ENCODE results near the gene ZW10.
"Not testable (repeated sequence)": the region's sequence is repeated elsewhere in the genome, so short reads cannot be mapped to it uniquely, and the experiment has no call there.

The ZW10 gene

DNA sequence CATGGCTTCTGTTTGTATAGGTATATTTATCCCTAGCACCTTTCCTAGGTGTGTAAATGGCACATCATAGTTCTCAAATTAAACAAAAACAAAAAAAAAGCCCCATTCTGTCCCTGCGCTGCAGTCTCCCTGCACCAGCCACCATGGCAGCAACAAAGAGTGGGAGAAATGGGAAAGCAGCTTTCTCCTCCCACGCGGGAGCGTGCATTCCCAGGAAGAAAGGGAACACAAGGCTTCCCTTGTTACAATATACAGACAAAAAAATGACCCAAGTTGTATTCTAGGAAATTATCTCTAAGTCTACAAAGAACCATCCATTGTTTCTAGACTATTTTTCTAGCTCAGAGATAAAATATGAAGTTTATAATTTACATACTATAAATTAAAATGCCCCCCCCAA is 51.3 kb downstream of the ZW10 start:
- DNase-seq (ENCODE audit: low read depth) = no peak
- no peak overlapping the region for H3K4me3 ChIP-seq (ENCODE audit: low read depth, low read length)
- TF ChIP-seq, protein P1, sequence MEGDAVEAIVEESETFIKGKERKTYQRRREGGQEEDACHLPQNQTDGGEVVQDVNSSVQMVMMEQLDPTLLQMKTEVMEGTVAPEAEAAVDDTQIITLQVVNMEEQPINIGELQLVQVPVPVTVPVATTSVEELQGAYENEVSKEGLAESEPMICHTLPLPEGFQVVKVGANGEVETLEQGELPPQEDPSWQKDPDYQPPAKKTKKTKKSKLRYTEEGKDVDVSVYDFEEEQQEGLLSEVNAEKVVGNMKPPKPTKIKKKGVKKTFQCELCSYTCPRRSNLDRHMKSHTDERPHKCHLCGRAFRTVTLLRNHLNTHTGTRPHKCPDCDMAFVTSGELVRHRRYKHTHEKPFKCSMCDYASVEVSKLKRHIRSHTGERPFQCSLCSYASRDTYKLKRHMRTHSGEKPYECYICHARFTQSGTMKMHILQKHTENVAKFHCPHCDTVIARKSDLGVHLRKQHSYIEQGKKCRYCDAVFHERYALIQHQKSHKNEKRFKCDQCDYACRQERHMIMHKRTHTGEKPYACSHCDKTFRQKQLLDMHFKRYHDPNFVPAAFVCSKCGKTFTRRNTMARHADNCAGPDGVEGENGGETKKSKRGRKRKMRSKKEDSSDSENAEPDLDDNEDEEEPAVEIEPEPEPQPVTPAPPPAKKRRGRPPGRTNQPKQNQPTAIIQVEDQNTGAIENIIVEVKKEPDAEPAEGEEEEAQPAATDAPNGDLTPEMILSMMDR (IDR thresholded peaks at IDR 0.05; ENCODE audit: control insufficient read depth, extremely low read depth, insufficient read depth) = no peak

DNA sequence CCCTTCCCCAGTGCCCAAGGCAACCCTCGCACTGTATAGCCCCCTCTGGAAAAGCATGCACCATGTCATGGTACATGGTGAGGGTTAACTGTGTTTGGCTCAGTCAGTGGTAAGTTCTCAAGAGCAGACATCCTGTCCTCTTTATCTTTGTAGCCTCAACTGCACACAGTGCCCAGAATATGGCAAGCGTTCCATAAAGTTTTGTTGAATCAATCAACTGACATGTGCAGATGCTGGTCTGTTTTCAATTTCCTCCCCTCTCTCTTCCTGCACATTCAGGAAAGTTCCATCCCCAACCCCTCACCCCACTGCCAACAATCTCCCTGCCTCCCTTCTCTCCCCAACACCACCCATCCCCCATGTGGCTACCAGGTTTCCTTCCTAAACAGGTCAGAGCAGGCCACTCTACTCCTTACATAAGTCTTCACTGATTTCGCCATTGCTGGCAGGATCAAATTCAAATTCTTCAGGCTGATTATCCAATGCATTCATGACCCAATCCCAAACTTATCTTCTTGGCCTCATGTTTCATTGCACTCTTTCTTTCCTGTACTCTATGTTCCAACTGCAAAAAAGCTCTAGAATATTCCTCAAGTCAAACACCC is 51.9 kb downstream of the ZW10 start:
- TF ChIP-seq, protein P1 (IDR thresholded peaks at IDR 0.05; ENCODE audit: control insufficient read depth, extremely low read depth, insufficient read depth) = no peak
- no peak for DNase-seq (ENCODE audit: low read depth)
- no peak overlapping the region for H3K4me3 ChIP-seq (ENCODE audit: low read depth, low read length)

DNA sequence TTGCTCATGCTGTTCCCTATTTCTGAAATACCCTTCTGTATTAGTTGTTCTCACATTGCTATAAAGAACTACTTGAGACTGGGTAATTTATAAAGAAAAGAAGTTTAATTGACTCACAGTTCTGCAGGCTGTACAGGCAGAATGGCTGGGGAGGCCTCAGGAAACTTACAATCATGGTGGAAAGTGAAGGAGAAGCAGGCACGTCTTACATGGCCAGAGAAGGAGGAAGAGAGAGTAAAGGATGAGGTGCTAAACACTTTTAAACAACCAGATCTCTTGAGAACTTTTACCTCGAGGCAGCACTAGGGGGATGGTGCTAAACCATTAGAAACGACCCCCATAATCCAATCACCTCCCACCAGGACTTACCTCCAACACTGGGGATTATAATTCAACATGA is 53.0 kb downstream of the ZW10 start:
- not testable (repeated sequence) for DNase-seq (ENCODE audit: low read depth); H3K4me3 ChIP-seq (ENCODE audit: low read depth, low read length)

DNA sequence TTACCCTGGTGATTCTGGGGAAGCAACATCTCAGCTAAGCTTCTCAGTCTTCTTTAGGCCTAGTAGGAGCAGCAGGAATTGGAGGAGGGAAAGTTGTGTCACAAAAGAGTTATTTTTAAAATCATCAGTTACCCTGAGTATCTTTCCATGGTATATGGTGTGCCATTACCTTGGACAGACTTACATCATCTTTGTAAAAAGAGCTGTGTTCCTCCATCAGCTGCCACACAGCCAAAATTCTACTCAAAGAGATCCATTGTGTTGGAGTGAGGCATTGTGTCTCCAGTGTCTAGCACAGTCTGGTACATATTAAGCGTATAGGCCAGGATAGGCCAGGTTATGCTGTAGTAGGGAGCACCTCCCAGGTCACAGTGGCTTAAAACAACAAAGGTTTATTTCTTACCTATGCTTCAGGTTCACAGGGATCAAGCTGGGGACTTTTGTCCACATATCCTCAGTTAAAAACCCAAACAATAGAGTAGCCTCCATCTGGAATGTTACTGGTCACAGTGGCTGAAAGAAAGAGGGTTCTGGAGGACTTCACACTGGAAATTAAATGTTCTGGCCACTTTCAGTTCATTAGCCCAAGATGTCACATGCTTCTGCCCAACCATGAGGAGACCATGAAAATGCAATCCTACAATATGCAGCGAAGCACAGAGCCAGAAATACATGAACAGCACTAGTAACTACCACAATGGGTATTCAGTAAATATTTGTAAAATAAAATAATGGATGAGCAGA is 57.4 kb downstream of the ZW10 start:
- DNase-seq (ENCODE audit: low read depth) = no peak
- H3K4me3 ChIP-seq (ENCODE audit: low read depth, low read length) = no peak overlapping the region
- TF ChIP-seq, protein P1 (IDR thresholded peaks at IDR 0.05; ENCODE audit: control insufficient read depth, extremely low read depth, insufficient read depth) = no peak

DNA sequence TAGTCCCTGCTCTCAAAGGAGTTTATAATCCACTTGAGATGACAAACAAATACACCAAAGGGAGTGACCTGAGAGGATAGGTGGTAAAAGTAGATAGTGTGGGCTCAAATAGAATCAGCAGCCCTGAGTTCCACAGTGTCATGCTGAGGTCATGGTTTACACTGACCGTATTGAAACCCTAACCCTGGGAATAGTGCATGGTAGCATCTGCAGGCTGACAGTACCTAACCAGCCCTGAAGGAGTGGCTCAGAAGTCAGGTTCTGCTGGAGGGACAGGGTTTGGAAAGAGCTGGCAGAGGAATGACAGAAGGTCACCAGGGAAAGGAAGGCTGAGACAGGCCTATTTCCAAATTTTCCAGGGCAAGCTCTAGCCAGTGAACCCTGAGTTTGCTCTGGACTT is 58.2 kb downstream of the ZW10 start:
- TF ChIP-seq, protein P1 (IDR thresholded peaks at IDR 0.05; ENCODE audit: control insufficient read depth, extremely low read depth, insufficient read depth) = no peak
- no peak for DNase-seq (ENCODE audit: low read depth)
- no peak overlapping the region for H3K4me3 ChIP-seq (ENCODE audit: low read depth, low read length)

DNA sequence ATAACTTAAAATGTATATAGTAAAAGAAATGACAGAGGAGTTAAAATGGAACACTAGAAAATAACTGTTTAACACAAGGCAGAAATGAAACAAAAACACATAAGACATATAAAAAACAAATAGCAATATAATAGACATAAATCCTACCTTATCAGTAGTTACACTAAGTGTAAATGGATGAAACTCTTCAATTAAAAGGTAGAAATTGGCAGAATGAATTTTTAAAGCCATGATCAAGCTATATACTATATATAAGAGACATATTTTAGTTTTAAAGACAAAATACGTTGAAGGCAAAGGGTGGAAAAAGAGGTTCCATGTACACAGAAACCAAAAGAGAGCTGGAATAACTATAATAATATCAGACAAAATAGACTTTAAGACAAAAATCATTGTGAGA is 62.5 kb downstream of the ZW10 start:
- DNase-seq (ENCODE audit: low read depth) = no peak
- TF ChIP-seq, protein P1 (IDR thresholded peaks at IDR 0.05; ENCODE audit: control insufficient read depth, extremely low read depth, insufficient read depth) = no peak
- no peak overlapping the region for H3K4me3 ChIP-seq (ENCODE audit: low read depth, low read length)

DNA sequence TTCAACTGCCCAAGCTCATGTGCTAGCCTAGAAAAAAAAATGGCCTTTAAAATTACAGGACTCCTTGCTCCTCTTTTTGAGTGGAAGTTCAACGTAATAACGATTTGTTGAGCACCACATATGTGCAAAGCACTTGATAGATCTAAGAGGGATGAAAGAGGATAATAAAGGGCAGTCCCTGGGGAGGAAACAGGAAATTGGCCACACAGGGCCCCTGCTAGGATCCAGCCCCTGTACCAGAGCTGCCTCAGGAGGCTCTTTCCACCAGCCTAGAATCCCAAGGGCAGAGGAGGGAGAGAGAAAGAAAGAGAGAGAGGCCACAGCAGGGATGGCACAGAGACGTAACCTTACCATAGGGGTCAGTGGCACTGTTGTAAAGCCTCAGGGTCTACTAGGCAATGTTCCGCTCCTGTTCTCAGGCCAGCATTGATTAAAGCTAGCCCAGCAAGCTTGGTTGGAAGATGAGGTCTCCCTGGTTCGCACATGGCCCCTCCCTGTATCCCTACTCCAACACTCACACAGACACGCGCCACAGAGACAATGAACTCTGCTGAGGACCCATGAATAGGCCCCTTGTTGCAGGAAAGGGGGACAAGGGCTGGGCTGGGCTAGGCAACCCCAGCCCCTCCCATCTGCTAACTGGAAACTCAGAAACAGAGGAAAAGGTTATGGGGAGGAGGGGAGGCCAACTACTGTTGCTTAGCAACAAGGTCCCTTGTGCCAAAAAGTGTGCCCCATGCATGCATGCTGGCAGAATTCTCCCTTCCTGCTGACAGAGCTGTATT is 67.4 kb downstream of the ZW10 start, which contains the start of gene TMPRSS5:
TMPRSS5 (minus strand) TSS at position 438 of the 785 bp plus-strand sequence; CDS start at position 354, 84 bp downstream.
- H3K4me3 ChIP-seq (ENCODE audit: low read depth, low read length) = no peak within 1 kb of the TSS
- TF ChIP-seq, protein P1 (IDR thresholded peaks at IDR 0.05; ENCODE audit: control insufficient read depth, extremely low read depth, insufficient read depth) = no peak
- no peak for DNase-seq (ENCODE audit: low read depth)

DNA sequence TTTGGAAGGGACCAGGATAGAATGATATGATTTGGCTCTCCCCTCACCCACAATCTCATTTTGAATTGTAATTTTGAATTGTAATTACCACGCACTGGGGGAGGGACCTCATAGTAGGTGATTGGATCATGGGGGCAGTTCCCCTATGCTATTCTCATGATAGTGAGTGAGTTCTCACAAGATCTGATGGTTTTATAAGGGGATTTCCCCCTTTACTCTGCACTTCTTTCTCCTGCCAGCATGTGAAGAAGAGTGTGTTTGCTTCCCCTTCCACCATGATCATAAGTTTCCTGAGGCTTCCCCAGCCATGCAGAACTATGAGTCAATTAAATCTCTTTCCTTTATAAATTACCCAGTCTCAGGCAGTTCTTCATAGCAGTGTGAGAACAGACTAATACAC is 69.9 kb downstream of the ZW10 start:
- not testable (repeated sequence) for H3K4me3 ChIP-seq (ENCODE audit: low read depth, low read length); DNase-seq (ENCODE audit: low read depth)
